Measurements from ENCODE around the gene FBXO17. TPM values are rescaled to one million over a fixed set of nuclear protein-coding genes. Genes with fewer than 3 reads are reported as not detected.
A peak's percentile ranks its signal among the peaks of the same experiment; 100 is the strongest.

Gene FBXO17
- total and polyA plus RNA-seq, 2 experiments from 2014 or later: 41.9 to 49.4 TPM

DNA sequence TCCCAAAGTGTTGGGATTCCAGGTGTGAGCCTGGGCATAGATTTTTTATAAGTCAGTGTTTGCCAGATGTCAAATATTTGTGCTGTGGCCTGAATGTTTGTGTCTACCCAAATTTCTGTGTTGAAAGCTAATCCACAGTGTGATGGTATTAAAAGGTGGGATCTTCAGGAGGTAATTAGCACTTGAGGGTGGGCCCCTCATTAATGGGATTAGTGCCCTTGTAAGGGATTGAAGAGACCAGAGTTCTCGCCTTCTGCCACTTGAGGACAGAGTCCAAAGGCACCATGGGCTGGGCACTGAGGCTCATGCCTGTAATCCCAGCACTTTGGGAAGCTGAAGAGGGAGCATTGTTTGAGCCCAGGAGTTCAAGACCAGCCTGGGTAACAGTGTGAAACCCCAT is 9.7 kb upstream of the FBXO17 start:
- no peaks in the 10 kb centered on the region for H3K9me2 ChIP-seq (replicated peaks; ENCODE audit: insufficient read depth)
- DNase-seq (ENCODE audit: low spot score): no peak
- H3K4me2 ChIP-seq: no peak overlapping the region
- no peaks in the 10 kb centered on the region for H3K9me3 ChIP-seq (ENCODE audit: low read depth)
- no peaks in the 10 kb centered on the region for H3K27me3 ChIP-seq
- no peak for TF ChIP-seq EZH2 (IDR thresholded peaks at IDR 0.05; ENCODE audit: borderline replicate concordance)
- no peaks in the 10 kb centered on the region for H4K20me1 ChIP-seq (ENCODE audit: insufficient read depth, poor library complexity, severe bottlenecking)
- H3K36me3 ChIP-seq (replicated peaks; ENCODE audit: insufficient read depth, low read depth): no peaks in the 10 kb centered on the region
- no peaks in the 10 kb centered on the region for H3K79me2 ChIP-seq
- H2AFZ ChIP-seq: no peak overlapping the region
- H3K4me3 ChIP-seq: no peak overlapping the region
- H3K4me1 ChIP-seq (ENCODE audit: insufficient read depth): peaks cover 8% of the 10 kb centered on the region
- no peak overlapping the region for H3K27ac ChIP-seq
- 95% methylated on average over 1 of the region's 1 CpG for WGBS (ENCODE audit: low lambda C conversion rate, missing lambda C conversion rate)

DNA sequence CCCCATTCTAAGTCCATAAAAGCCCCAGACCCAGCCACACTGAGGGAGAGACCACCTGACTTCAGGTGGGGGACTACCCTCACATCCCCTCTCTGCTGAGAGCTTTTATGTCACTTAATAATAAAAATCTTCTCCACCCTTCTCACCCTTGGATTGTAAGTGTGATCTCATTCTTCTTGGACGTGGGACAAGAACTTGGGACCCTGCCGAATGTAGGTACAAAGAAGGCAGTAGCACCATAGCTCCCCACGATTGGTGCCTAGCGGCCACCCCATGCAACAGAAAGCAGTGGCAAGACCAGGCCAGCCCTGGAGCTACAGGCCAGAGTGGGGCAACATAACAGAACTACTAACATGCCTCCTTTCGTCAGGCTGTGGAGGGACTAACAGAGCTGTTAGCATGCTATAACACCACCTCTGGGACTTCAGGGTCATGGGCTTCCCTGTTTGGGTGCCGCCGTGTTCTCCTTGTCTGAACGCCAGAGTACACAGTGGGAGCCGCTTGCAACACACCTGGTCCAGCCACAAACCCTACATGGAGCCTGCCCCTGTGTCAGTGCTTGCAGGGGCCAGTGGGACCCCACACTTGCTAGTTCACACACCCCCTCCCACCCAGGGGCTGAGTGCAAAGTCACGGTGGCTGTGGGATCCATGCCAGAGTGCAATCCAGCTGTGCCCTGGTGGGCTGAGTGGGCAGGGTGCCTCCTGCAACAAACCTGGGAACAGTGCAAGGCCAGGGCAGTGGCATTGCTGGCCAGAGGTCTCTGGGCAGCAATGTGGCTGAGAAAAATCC is 5.2 kb upstream of the FBXO17 start:
- Histone ChIP-seq H3K27me3 (no peaks in the 10 kb centered on the region), H3K4me2 (no peak overlapping the region), H3K4me3 (no peak overlapping the region), H3K9me3 (ENCODE audit: low read depth) (no peaks in the 10 kb centered on the region), H3K4me1 (ENCODE audit: insufficient read depth) (peaks cover 20% of the 10 kb centered on the region), H3K79me2 (no peaks in the 10 kb centered on the region), H4K20me1 (ENCODE audit: insufficient read depth, poor library complexity, severe bottlenecking) (no peaks in the 10 kb centered on the region), H3K27ac (no peak overlapping the region), H2AFZ (no peak overlapping the region), H3K9me2 (replicated peaks; ENCODE audit: insufficient read depth) (no peaks in the 10 kb centered on the region), H3K36me3 (replicated peaks; ENCODE audit: insufficient read depth, low read depth) (no peaks in the 10 kb centered on the region)
- 80% methylated on average over 10 of the region's 10 CpGs for WGBS (ENCODE audit: low lambda C conversion rate, missing lambda C conversion rate)
- no peak for TF ChIP-seq EZH2 (IDR thresholded peaks at IDR 0.05; ENCODE audit: borderline replicate concordance)
- no peak for TF ChIP-seq EZH2phosphoT487 (IDR thresholded peaks at IDR 0.05; ENCODE audit: low read depth, severe bottlenecking, unreplicated experiment)
- TF ChIP-seq, protein P1, sequence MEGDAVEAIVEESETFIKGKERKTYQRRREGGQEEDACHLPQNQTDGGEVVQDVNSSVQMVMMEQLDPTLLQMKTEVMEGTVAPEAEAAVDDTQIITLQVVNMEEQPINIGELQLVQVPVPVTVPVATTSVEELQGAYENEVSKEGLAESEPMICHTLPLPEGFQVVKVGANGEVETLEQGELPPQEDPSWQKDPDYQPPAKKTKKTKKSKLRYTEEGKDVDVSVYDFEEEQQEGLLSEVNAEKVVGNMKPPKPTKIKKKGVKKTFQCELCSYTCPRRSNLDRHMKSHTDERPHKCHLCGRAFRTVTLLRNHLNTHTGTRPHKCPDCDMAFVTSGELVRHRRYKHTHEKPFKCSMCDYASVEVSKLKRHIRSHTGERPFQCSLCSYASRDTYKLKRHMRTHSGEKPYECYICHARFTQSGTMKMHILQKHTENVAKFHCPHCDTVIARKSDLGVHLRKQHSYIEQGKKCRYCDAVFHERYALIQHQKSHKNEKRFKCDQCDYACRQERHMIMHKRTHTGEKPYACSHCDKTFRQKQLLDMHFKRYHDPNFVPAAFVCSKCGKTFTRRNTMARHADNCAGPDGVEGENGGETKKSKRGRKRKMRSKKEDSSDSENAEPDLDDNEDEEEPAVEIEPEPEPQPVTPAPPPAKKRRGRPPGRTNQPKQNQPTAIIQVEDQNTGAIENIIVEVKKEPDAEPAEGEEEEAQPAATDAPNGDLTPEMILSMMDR (IDR thresholded peaks at IDR 0.05; ENCODE audit: poor library complexity): no peak
- DNase-seq (ENCODE audit: low spot score): no peak

DNA sequence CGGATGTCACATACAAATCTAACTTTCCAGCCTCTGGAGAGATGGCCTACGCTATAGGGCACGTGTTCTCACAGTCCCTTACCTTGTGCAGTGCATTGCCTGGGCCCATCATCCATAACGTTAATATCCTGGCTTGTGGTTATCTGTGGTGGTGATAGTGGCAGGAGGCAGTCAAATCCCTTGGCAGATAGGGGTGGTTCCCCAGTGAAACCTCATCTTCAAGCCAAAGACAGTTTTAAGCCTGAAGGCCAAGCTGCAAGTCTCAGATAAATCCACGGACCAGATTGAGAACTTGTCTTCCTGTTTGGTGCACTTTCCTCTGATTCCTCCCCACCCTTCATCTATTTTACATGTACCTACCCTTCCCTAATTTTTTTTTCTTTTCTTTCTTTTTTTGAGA is 4.3 kb upstream of the FBXO17 start:
- Histone ChIP-seq H4K20me1 (ENCODE audit: insufficient read depth, poor library complexity, severe bottlenecking) (no peaks in the 10 kb centered on the region), H3K79me2 (no peaks in the 10 kb centered on the region), H3K4me1 (ENCODE audit: insufficient read depth) (peaks cover 20% of the 10 kb centered on the region), H3K9me3 (ENCODE audit: low read depth) (no peaks in the 10 kb centered on the region), H3K36me3 (replicated peaks; ENCODE audit: insufficient read depth, low read depth) (no peaks in the 10 kb centered on the region), H2AFZ (no peak overlapping the region), H3K4me2 (no peak overlapping the region), H3K9me2 (replicated peaks; ENCODE audit: insufficient read depth) (no peaks in the 10 kb centered on the region), H3K27me3 (no peaks in the 10 kb centered on the region), H3K27ac (no peak overlapping the region), H3K4me3 (no peak overlapping the region)
- TF ChIP-seq EZH2 (IDR thresholded peaks at IDR 0.05; ENCODE audit: borderline replicate concordance) (no peak), EZH2phosphoT487 (IDR thresholded peaks at IDR 0.05; ENCODE audit: low read depth, severe bottlenecking, unreplicated experiment) (no peak)
- TF ChIP-seq, protein P1 (IDR thresholded peaks at IDR 0.05; ENCODE audit: poor library complexity): no peak
- 66% methylated on average over 5 of the region's 5 CpGs for WGBS (ENCODE audit: low lambda C conversion rate, missing lambda C conversion rate)
- DNase-seq (ENCODE audit: low spot score): no peak

DNA sequence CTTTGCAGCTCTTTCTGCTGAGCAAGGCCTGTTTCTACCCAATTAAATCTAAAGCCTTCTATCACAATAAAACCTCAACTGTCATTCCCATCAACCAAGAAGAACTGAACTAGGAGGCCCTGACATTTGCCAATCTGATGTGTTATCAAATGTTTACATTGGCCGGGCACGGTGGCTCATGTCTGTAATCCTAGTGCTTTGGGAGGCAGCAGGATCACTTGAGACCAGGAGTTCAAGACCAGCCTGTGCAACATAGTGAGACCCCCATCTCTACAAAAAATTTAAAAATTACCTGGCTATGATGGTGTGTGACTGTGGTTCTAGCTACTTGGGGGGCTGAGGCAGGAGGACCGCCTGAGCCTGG is 2.8 kb upstream of the FBXO17 start:
- Histone ChIP-seq H2AFZ (no peak overlapping the region), H3K4me2 (no peak overlapping the region), H3K4me1 (ENCODE audit: insufficient read depth) (peaks cover 24% of the 10 kb centered on the region), H4K20me1 (ENCODE audit: insufficient read depth, poor library complexity, severe bottlenecking) (no peaks in the 10 kb centered on the region), H3K9me3 (ENCODE audit: low read depth) (no peaks in the 10 kb centered on the region), H3K9me2 (replicated peaks; ENCODE audit: insufficient read depth) (no peaks in the 10 kb centered on the region), H3K36me3 (replicated peaks; ENCODE audit: insufficient read depth, low read depth) (no peaks in the 10 kb centered on the region), H3K27ac (peak overlapping the region; percentile 99), H3K27me3 (no peaks in the 10 kb centered on the region), H3K79me2 (peaks cover 13% of the 10 kb centered on the region), H3K4me3 (no peak overlapping the region)
- 43% methylated on average over 3 of the region's 3 CpGs for WGBS (ENCODE audit: low lambda C conversion rate, missing lambda C conversion rate)
- no peak for DNase-seq (ENCODE audit: low spot score)
- TF ChIP-seq EZH2phosphoT487 (IDR thresholded peaks at IDR 0.05; ENCODE audit: low read depth, severe bottlenecking, unreplicated experiment) (no peak), EZH2 (IDR thresholded peaks at IDR 0.05; ENCODE audit: borderline replicate concordance) (no peak)
- TF ChIP-seq, protein P1 (IDR thresholded peaks at IDR 0.05; ENCODE audit: poor library complexity): no peak
